Stimulated activated CD4-positive, alpha-beta T cell treated with anti-CD3 and anti-CD28 coated beads, Interleukin-15, amount 100 ng/mL, for 48 hours (primary cell): ENCODE measurements around the gene PLCG2.
"Not testable (repeated sequence)": the region's sequence is repeated elsewhere in the genome, so short reads cannot be mapped to it uniquely, and the experiment has no call there.

Experiments
- DNase-seq, 2 donors: peaks; one replicate each; pipeline ENCODE4 v3.0.0-alpha.2; 2020; ENCODE audit warnings: low read depth in 2 of 2

The PLCG2 gene

DNA sequence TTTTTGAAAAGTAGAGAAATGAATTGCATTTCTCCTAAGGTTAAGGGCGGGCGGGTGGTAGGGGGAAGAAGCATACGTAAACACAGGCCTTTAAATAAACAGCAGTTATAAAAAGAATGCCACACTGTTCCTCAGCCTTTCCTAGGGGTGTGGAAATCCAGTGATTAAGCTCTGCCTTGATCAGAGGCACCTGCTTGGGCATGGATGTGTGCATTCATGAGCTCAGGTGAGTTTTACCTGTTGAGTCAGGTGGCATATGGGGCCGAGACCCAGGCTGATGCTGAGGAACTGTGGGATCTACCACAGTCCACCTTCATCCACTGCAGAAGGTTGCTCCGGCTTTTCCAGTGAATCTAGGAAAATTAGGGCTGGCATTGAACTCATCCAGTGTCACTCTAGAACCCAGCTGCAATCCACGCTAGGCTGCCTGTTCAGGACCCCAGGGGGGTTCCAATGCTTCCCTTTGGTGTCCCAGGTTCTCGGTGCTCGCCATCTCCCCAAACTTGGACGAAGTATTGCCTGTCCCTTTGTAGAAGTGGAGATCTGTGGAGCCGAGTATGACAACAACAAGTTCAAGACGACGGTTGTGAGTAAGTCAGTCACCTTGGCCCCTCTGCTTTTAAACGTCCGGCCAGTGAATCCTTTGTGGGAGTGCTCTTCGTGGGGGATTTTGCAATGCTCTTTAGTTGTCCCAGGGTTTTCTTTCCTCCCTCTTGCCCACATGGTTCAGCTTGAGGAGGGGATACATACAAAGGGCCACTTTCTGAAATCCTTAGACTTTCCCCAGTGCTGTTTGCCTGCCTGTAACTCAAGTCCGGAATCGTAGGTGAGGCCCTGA lies 159.5 kb downstream of the PLCG2 start:
- DNase-seq: no peak

DNA sequence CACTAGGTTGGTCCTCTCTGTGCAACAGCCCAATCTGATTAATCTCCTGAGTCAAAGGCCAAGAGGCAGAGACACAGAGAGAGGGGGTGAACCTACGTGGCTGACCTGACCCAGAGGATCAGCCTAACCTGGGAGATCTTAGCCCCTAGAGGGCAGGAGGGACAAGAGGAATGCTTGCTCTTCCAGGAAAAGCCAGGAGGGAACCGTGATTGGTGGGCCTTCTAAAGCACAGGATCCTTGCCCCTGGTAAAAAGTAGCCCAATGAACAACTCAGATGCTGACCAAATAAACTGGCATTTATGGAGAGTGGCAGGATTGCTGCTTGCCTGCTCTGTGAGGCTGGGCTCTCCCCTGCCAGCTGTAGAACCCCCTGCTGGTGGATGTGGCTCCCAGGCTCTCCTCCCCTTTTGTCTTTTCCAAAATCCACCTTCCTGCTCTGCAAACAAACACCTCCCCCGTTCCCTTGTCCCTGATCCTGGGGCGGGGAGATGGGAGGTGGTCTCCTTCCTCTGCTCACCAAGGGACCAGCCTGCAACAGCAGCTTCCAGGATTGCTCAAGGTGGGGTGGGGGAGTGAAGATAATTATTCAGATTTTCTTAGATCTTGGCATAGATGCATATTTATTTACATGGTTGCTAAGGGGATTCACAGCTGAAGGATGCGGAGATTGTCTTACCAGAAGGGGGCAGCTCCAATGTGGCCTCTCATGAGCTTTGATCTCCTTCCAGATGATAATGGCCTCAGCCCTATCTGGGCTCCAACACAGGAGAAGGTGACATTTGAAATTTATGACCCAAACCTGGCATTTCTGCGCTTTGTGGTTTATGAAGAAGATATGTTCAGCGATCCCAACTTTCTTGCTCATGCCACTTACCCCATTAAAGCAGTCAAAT lies 160.3 kb downstream of the PLCG2 start:
- DNase-seq: no peak

DNA sequence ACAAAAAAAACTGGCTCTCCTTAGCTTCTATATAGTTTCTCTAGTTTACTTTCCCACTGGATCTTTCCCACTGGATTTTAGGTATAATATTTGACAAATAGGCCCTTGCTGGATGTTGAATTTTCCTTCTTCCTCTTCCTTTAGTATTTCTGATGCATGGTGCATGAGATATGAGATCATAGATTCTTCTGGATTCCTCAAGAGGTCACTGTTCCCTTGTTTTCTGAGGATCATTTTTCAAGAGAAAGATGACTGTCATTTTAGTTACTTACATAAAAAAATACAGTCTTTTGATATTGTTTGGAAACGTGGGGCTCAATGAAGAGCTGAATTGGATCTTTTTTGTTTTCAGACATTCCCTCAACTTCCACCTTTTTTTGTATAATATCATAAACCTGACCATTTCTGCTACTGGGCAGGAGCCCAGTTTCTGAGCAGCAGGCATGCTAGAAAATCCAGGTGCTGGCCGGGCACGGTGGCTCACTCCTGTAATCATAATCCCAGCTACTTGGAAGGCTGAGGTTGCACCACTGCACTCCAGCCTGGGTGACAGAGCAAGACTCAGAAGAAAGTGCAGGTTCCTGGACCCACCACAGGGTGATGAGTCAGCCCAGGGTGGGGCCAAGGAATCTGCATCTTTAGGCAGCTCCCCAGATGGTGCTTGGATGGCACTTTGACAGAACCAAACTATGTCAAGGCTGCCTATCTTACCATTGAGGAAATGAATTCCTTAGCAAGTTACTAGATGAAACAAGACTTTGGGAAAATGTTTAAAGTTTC lies 161.9 kb downstream of the PLCG2 start:
- DNase-seq: no peak

GRCh38 chr16:81942007-81942601 lies 163.0 kb downstream of the PLCG2 start:
- DNase-seq: no peak

GRCh38 chr16:81945665-81946064 lies 166.6 kb downstream of the PLCG2 start:
- DNase-seq: no peak

DNA sequence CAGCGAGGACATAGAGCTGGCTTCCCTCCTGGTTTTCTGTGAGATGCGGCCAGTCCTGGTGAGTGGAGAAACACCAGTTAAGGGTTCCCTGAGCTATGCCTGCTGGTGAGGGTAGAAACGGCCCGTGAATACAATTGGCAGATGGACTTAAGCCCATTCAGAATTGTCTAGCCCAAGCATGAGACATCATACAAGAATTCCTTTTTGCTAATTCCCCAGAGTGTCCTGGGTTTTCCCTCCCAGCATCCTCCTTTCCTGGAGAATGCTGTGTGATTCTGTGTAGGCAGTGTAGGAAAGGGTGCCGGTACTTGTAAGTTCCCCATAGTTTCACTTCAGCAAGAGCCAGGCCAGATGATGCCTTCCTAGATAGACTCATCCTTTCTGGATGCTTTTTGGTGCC lies 167.1 kb downstream of the PLCG2 start:
- DNase-seq: no peak

GRCh38 chr16:81951564-81951963 lies 172.5 kb downstream of the PLCG2 start:
- no peak for DNase-seq

DNA sequence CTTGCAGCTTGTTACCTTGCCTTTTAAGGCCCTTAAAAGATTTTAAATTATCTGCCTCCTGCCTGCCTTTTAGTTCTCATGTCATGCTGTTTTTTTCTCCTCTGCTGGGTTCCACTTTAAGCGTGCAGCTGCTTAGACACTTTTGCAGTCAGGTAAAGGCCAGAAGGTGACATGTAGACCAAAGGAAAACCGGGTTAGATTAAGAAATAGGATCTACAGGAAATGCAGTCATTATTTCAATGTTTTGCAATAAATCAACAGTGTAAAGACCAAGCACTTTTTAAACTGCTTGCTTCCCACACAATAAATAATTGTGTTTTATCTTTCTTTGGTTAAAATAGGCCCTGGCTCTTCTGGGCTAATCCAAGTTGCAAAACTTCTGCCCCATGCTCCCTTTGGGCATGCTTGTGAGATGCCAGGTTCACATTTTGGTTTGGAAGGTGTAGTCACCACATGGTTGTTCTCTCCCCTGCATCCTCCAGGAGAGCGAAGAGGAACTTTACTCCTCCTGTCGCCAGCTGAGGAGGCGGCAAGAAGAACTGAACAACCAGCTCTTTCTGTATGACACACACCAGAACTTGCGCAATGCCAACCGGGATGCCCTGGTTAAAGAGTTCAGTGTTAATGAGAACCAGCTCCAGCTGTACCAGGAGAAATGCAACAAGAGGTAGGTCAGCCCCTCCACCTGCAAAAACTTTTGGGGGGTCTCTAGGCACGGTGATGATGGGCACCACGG lies 177.3 kb downstream of the PLCG2 start:
- no peak for DNase-seq

GRCh38 chr16:81964808-81965207 lies 185.7 kb downstream of the PLCG2 start:
- no peak for DNase-seq

- DNase-seq: no peak
Observed at GRCh38 chr16:81967358-81967757, 188.3 kb downstream of the PLCG2 start.

DNA sequence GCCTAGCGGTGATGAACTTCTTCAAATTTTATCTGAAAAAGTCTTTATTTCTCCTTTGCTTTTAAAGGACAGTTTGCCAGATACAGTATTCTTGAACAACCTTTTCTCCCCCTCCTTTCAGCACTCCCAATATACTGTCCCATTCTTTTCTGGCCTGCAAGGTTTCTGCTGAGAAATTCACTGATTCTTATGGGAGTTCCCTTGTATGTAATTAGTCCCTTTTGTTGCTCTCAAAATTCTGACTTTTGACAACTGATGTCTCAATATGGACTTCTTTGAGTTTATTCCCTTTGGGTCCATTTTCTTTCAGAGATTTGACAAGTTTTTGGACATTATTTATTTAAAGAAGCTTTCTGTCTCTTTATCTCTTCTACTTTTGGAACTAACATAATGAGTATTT lies 192.8 kb downstream of the PLCG2 start:
- no peak for DNase-seq

DNA sequence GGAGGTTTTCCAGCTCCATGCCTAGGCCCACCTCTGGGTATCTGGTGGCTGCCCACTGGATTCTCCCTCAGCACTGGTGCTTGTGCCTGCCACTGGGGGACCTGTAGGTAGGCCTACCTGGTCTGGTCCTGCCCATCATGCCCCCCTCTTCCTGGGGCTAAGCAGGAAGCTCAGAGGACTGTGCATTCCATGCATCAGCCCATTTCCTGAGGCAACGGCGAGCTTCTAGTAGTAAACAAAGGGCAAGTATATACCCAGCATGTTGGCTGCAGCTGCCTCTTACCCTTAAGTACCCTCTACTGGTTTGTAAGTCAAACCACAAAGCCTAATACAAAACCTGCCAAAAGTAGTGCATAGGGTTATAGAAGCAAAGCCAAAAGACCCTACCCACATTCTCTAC lies 194.6 kb downstream of the PLCG2 start:
- DNase-seq: no peak

DNA sequence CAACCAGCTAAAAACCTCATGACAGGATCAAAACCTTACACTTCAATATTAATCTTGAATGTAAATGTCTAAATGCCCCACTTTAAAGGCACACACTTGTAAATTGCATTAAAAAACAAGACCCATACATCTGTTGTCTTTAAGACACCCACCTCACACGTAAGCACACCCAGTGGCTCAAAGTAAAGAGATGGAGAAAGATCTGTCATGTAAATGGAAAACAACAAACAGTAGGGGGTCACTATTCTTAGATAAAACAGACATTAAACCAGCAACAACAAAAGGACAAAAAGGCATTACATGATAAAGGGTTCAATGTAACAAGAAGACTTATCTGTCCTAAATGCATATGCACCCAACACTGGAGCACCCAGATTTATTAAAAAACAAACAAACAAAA lies 196.5 kb downstream of the PLCG2 start:
- DNase-seq: no peak

DNA sequence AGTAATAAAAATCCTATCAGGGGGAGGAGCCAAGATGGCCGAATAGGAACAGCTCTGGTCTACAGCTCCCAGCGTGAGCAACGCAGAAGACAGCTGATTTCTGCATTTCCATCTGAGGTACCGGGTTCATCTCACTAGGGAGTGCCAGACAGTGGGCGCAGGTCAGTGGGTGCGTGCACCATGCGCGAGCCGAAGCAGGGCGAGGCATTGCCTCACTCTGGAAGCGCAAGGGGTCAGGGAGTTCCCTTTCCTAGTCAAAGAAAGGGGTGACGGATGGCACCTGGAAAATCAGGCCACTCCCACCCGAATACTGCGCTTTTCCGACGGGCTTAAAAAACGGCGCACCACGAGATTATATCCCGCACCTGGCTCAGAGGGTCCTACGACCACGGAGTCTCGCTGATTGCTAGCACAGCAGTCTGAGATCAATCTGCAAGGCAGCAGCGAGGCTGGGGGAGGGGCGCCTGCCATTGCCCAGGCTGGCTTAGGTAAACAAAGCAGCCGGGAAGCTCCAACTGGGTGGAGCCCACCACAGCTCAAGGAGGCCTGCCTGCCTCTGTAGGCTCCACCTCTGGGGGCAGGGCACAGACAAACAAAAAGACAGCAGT lies 198.3 kb downstream of the PLCG2 start:
- not testable (repeated sequence) for DNase-seq

DNA sequence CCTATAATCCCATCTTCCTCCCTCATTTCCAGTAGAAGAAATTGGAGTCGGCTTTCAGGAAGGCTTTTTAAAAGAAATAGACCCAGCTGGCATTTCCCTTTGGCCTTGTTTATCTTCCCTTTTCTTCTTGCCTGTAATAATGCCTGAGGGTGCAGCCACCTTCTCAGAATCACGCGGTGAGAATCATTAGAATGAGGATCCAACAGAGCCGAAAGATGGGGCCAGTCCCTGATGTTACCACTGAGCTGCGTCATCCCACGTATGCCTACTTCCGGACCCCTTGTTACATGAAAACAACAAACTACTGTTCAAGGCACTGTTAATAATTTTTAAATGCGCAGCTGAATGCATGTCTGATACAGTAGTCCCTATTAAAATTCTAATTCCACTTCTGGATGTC lies 208.0 kb downstream of the PLCG2 start:
- DNase-seq: no peak

DNA sequence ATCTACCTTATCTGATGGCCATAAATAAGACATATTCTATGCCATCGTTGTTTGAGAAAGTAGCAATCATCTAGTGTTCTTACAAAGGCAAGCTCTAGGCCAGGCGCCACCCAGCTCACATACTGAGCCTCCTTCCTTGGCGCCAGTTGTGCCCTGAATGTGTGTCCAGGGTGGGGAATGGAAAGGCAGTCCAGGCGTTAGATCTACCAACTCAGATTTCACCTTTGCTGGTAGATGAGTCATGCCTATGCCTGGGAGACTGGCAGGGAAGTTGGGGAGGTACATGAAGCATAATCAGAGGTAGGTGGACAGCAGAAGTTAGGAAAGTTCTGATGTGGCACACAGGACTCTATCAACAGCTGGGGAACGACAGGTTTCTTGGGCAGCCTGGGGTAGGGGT lies 208.6 kb downstream of the PLCG2 start:
- no peak for DNase-seq

- DNase-seq: no peak
Observed at GRCh38 chr16:81992859-81993258, 213.8 kb downstream of the PLCG2 start.

DNA sequence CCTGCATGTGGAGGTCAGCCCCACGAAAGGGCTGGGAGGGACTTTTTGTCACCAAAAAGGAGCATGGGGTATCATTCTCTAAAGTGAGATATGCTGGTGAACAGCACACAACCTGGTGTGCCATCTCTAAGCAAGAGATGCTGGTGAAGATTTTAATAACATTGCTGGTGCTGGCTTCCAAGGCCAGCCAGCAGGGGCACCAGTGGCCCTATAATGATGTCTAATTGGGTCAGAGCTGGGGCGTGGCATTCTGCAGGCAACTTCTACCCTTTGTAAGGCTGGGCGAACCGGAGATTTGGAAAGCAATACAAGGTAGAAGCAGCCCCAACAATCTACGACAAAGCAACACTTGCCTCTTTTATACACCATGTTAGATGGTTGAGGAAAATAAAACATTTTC lies 215.4 kb downstream of the PLCG2 start:
- no peak for DNase-seq

DNA sequence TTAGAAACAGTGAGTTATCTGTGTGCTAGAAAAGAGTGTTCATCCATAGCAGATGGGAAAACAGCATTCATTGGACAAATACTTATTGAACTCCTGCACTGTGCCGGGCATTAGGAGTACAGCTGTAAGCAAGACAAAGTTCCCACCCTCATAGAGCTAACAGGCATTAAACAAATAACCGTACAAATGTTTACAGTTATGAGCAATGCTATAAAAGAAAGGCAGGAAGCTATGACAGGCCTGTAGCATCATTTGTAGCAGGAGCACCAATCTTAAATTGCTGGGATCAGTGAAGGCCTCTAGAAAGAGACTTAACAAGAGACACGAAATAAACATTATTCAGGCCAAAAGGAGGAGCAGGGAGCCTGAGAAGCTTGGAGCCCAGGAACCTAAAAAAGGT lies 216.6 kb downstream of the PLCG2 start:
- no peak for DNase-seq

GRCh38 chr16:81996664-81997509 lies 217.8 kb downstream of the PLCG2 start:
- DNase-seq: no peak
